MM.1S (cell line): ENCODE results near the gene PRKAG2.

Experiments
- DNase-seq: peaks from one replicate; pipeline ENCODE4 v3.0.0-alpha.2; 2015
- H2AFZ ChIP-seq: fragments of 300-600 bp; sonication (generic); 2 replicates; pipeline ENCODE4 v1.6.0; 2016; ENCODE audit warnings: antibody characterized with exemption, low read length
- H3F3A ChIP-seq: fragments of 300-600 bp; sonication (generic); 2 replicates; pipeline ENCODE4 v1.6.1; 2016; ENCODE audit warnings: mild to moderate bottlenecking, antibody characterized with exemption, low read length, moderate library complexity, mixed read lengths; ENCODE audit not compliant: insufficient read depth
- H3K27ac ChIP-seq: fragments of 300-600 bp; sonication (generic); 2 replicates; pipeline ENCODE4 v1.5.1; 2016; ENCODE audit warnings: mild to moderate bottlenecking, low read length
- H3K27me3 ChIP-seq: fragments of 300-600 bp; sonication (generic); replicated peaks from 2 replicates; pipeline ENCODE4 v1.6.0; 2016; ENCODE audit warnings: low read length; ENCODE audit not compliant: insufficient read depth
- H3K36me3 ChIP-seq: fragments of 300-600 bp; sonication (generic); replicated peaks from 2 replicates; pipeline ENCODE4 v1.6.1; 2016; ENCODE audit warnings: mild to moderate bottlenecking, low read length, mixed read lengths; ENCODE audit not compliant: insufficient read depth
- H3K4me1 ChIP-seq: fragments of 300-600 bp; sonication (generic); 2 replicates; pipeline ENCODE4 v1.6.1; 2016; ENCODE audit warnings: low read length, mixed read lengths
- H3K4me2 ChIP-seq: fragments of 300-600 bp; sonication (generic); 2 replicates; pipeline ENCODE4 v1.6.0; 2016; ENCODE audit warnings: low read depth, low read length
- H3K4me3 ChIP-seq: fragments of 300-600 bp; sonication (generic); 2 replicates; pipeline ENCODE4 v1.5.1; 2016; ENCODE audit warnings: low read length, mixed read lengths
- H3K79me2 ChIP-seq: fragments of 300-600 bp; sonication (generic); 2 replicates; pipeline ENCODE4 v1.6.1; 2016; ENCODE audit warnings: mixed run types, low read length, mixed read lengths
- H3K9ac ChIP-seq: fragments of 300-600 bp; sonication (generic); 2 replicates; pipeline ENCODE4 v1.6.1; 2016; ENCODE audit warnings: low read length, mixed read lengths
- H3K9me2 ChIP-seq: fragments of 300-600 bp; sonication (generic); replicated peaks from 2 replicates; pipeline ENCODE4 v1.6.1; 2016; ENCODE audit warnings: mild to moderate bottlenecking, low read length, mixed read lengths; ENCODE audit not compliant: insufficient read depth
- H3K9me3 ChIP-seq: fragments of 300-600 bp; sonication (generic); replicated peaks from 2 replicates; pipeline ENCODE4 v1.6.1; 2016; ENCODE audit warnings: mild to moderate bottlenecking, low read length, mixed read lengths; ENCODE audit not compliant: insufficient read depth
- H4K20me1 ChIP-seq: fragments of 300-600 bp; sonication (generic); 2 replicates; pipeline ENCODE4 v1.6.1; 2016; ENCODE audit warnings: mild to moderate bottlenecking, low read length, moderate library complexity, mixed read lengths; ENCODE audit not compliant: insufficient read depth
- EZH2 ChIP-seq: fragments of 300-600 bp; sonication (generic); optimal IDR thresholded peaks from 2 replicates; pipeline ENCODE3; 2017; ENCODE audit warnings: low read depth, mild to moderate bottlenecking, antibody characterized with exemption, low read length, mixed read lengths
- EZH2phosphoT487 ChIP-seq: fragments of 300-600 bp; sonication (generic); IDR thresholded peaks from 2 replicates; pipeline ENCODE4 v1.6.1; 2018; ENCODE audit warnings: antibody characterized with exemption, low read length
- TF ChIP-seq, protein P1 (sequence below): fragments of 300-600 bp; sonication (generic); IDR thresholded peaks from 2 replicates; pipeline ENCODE4 v1.5.1; 2016; ENCODE audit warnings: antibody characterized with exemption, low read length, mixed read lengths

PRKAG2 gene

DNA sequence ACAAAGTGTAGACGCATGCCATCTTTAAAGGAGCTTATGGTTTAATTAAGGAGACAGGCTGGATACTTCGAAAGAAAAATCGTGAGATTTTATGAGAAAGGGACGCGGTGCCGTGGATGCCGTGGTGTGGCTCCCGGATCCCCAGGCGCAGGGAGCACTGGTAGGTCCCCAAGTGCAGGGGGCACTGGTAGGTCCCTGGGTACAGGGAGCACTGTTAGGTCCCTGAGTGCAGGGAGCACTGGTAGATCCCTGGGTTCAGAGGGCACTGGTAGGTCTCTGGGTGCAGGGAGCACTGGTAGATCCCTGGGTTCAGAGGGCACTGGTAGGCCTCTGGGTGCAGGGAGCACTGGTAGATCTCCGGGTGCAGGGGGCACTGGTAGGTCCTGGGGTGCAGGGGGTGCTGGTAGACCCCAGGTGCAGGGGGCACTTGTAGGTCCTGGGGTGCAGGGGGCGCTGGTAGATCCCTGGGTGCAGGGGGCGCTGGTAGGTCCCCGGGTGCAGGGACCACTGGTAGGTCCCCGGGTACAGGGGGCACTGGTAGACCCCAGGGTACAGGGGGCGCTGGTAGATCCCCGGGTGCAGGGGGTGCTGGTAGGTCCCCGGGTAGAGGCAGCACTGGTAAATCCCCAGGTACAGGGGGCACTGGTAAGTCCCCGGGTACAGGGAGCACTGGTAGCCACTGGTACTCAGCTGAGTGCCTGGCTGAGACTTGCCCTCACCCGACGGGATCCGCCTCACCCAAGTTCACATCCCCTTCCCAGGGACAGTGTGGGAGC lies 14.1 kb downstream of the PRKAG2 start:
- no peak overlapping the region for H3K27ac ChIP-seq
- no peaks in the 10 kb centered on the region for H3K4me1 ChIP-seq
- no peaks in the 10 kb centered on the region for H3K9me3 ChIP-seq
- H3K36me3 ChIP-seq: no peaks in the 10 kb centered on the region
- H4K20me1 ChIP-seq: no peaks in the 10 kb centered on the region
- H3K4me3 ChIP-seq: no peak overlapping the region
- TF ChIP-seq EZH2: no peak
- TF ChIP-seq, protein P1, sequence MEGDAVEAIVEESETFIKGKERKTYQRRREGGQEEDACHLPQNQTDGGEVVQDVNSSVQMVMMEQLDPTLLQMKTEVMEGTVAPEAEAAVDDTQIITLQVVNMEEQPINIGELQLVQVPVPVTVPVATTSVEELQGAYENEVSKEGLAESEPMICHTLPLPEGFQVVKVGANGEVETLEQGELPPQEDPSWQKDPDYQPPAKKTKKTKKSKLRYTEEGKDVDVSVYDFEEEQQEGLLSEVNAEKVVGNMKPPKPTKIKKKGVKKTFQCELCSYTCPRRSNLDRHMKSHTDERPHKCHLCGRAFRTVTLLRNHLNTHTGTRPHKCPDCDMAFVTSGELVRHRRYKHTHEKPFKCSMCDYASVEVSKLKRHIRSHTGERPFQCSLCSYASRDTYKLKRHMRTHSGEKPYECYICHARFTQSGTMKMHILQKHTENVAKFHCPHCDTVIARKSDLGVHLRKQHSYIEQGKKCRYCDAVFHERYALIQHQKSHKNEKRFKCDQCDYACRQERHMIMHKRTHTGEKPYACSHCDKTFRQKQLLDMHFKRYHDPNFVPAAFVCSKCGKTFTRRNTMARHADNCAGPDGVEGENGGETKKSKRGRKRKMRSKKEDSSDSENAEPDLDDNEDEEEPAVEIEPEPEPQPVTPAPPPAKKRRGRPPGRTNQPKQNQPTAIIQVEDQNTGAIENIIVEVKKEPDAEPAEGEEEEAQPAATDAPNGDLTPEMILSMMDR: no peak
- no peak for TF ChIP-seq EZH2phosphoT487
- H2AFZ ChIP-seq: no peak overlapping the region
- no peaks in the 10 kb centered on the region for H3K9me2 ChIP-seq
- no peak for DNase-seq
- H3K4me2 ChIP-seq: no peak overlapping the region
- no peaks in the 10 kb centered on the region for H3F3A ChIP-seq
- H3K9ac ChIP-seq: no peak overlapping the region
- H3K79me2 ChIP-seq: no peaks in the 10 kb centered on the region
- peaks cover 55% of the 10 kb centered on the region for H3K27me3 ChIP-seq

DNA sequence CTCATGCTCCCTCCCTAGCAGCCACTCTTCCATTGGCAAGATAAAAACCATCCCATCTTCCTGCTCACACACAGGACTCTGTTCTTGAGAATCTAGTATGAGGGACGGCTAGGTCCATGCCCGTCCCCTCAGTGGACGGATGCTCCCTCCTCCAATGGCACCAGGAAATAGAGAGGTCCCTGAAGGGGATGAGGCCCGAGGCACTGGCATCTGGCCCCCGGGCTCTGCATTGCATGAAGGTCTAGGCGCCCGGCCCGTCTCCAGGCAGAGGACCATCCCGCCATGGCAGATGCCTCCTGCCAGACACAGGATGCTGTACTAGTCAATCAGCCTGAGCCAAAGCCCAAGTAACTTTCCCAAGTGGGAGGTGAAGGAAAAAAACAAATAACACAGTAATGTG lies 15.0 kb downstream of the PRKAG2 start:
- Histone ChIP-seq H3K79me2 (no peaks in the 10 kb centered on the region), H3K9me2 (no peaks in the 10 kb centered on the region), H3K27me3 (peaks cover 58% of the 10 kb centered on the region), H3F3A (no peaks in the 10 kb centered on the region), H3K4me1 (no peaks in the 10 kb centered on the region), H3K4me3 (no peak overlapping the region), H4K20me1 (no peaks in the 10 kb centered on the region), H3K4me2 (no peak overlapping the region), H3K9me3 (no peaks in the 10 kb centered on the region), H3K9ac (no peak overlapping the region), H3K27ac (no peak overlapping the region), H3K36me3 (no peaks in the 10 kb centered on the region), H2AFZ (no peak overlapping the region)
- no peak for DNase-seq
- TF ChIP-seq, protein P1: no peak
- TF ChIP-seq EZH2phosphoT487: no peak

DNA sequence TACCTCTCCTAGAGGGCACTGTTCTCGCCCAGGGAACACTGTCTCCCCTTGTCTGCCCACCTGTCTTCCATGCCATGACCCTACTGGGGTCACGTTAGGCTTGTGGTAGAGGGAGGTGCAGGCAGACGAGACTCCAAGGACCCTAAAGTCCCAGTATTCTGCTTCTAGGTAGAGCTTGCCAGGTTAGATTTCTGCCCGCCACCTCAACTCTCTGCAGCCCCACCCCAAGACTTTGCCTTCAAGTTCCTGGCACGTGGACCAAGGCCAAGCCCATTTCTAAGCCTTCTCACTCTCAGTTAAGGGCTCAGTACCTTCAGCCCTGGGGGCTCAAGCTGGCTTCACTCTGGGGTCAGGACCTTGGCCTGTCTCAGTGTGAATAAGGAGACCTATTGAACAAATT lies 16.1 kb downstream of the PRKAG2 start:
- no peak overlapping the region for H2AFZ ChIP-seq
- no peaks in the 10 kb centered on the region for H3K9me3 ChIP-seq
- H3K4me1 ChIP-seq: no peaks in the 10 kb centered on the region
- no peak for DNase-seq
- H3K9ac ChIP-seq: no peak overlapping the region
- TF ChIP-seq, protein P1: no peak
- no peak for TF ChIP-seq EZH2
- no peak for TF ChIP-seq EZH2phosphoT487
- H3K27ac ChIP-seq: no peak overlapping the region
- H3K79me2 ChIP-seq: no peaks in the 10 kb centered on the region
- no peak overlapping the region for H3K4me2 ChIP-seq
- no peaks in the 10 kb centered on the region for H3K36me3 ChIP-seq
- H4K20me1 ChIP-seq: no peaks in the 10 kb centered on the region
- H3K4me3 ChIP-seq: no peak overlapping the region
- H3F3A ChIP-seq: no peaks in the 10 kb centered on the region
- peaks cover 63% of the 10 kb centered on the region for H3K27me3 ChIP-seq
- no peaks in the 10 kb centered on the region for H3K9me2 ChIP-seq
